Mucosa of descending colon (tissue), 3 donors: Measurements from ENCODE around the gene PTPRD. TPM values are rescaled to one million over a fixed set of nuclear protein-coding genes. Genes with fewer than 3 reads are reported as not detected.

Source experiments
- ATAC-seq: fragments of 200-7000 bp; cut with Tn5 transposase; one replicate; pipeline ENCODE4 v1.9.1; 2020; ENCODE audit warnings: mild to moderate bottlenecking, moderate library complexity
- DNase-seq, 3 donors: peaks; one replicate each; pipeline ENCODE4 v3.0.0-alpha.2; 2020
- H3K36me3 ChIP-seq: fragments of 200-600 bp; one replicate; pipeline ENCODE4 v1.8.0; 2021; ENCODE audit warnings: low read depth, mild to moderate bottlenecking
- H3K4me1 ChIP-seq: fragments of 200-600 bp; one replicate; pipeline ENCODE4 v1.8.0; 2021; ENCODE audit warnings: low read depth, mild to moderate bottlenecking
- H3K4me3 ChIP-seq: fragments of 200-600 bp; one replicate; pipeline ENCODE4 v1.8.0; 2021; ENCODE audit warnings: mild to moderate bottlenecking
- H3K9me3 ChIP-seq: fragments of 200-600 bp; one replicate; pipeline ENCODE4 v1.8.0; 2021; ENCODE audit warnings: mild to moderate bottlenecking
- CTCF ChIP-seq: fragments of 200-600 bp; IDR thresholded peaks from one replicate; pipeline ENCODE4 v1.8.0; 2022; ENCODE audit warnings: antibody characterized with exemption, mild to moderate bottlenecking
- intact Hi-C, 2 donors: fragments of 100-400 bp; cut with DNase I in 1 of 2; cut with micrococcal nuclease in 1 of 2; formaldehyde crosslinking; loops; one replicate each; pipeline versions ENCODE4 v1.11.0 to v1.11.1; 2022; cut with DNase I, micrococcal nuclease
- total RNA-seq, 3 donors: library from RNA; stranded (reverse); fragmentation: NEBNext Ultra II Directional in 2 of 3; extraction: Animal tissue kit (Norgen Biotek cat#: 25700) in 2 of 3; gene quantifications; one replicate each; pipeline versions ENCODE4 v1.2.1 to v1.2.4, GENCODE V29; 2021 to 2023
- donor health status: DM: no; HTN: no; CAD: no; lungs with moderate emphysema.
- donor health status: DM: no; HTN: no; CAD: no.
- donor health status: DM: no; HTN: yes; CAD: no.

The PTPRD gene
- total RNA-seq, 3 donors from 2014 or later = 52.7 to 128 (median 113) TPM

GRCh38 chr9:10144355-10144754, 468.4 kb downstream of the PTPRD start:
- intact Hi-C loops = no loop called here
- no peak for TF ChIP-seq CTCF
- H3K4me1 ChIP-seq = no peaks in the 10 kb centered on the region
- H3K36me3 ChIP-seq = no peaks in the 10 kb centered on the region
- no peak for ATAC-seq
- H3K4me3 ChIP-seq = no peak overlapping the region
- H3K9me3 ChIP-seq = no peaks in the 10 kb centered on the region
- DNase-seq = no peak

GRCh38 chr9:10135553-10135952, 477.2 kb downstream of the PTPRD start:
- DNase-seq (no peak), ATAC-seq (no peak)
- TF ChIP-seq CTCF = no peak
- Histone ChIP-seq H3K9me3 (no peaks in the 10 kb centered on the region), H3K4me1 (no peaks in the 10 kb centered on the region), H3K36me3 (no peaks in the 10 kb centered on the region), H3K4me3 (no peak overlapping the region)
- intact Hi-C loops = no loop called here

- Histone ChIP-seq H3K9me3 (no peaks in the 10 kb centered on the region), H3K36me3 (no peaks in the 10 kb centered on the region), H3K4me1 (no peaks in the 10 kb centered on the region), H3K4me3 (no peak overlapping the region)
- no peak for DNase-seq
- intact Hi-C loops = no loop called here
- no peak for ATAC-seq
- no peak for TF ChIP-seq CTCF
Measured at GRCh38 chr9:10134266-10134665, 478.5 kb downstream of the PTPRD start.

GRCh38 chr9:10130061-10130675, 482.6 kb downstream of the PTPRD start:
- intact Hi-C loops = no loop called here
- Histone ChIP-seq H3K4me1 (no peaks in the 10 kb centered on the region), H3K4me3 (no peak overlapping the region), H3K36me3 (no peaks in the 10 kb centered on the region), H3K9me3 (no peaks in the 10 kb centered on the region)
- DNase-seq (no peak), ATAC-seq (no peak)
- TF ChIP-seq CTCF = no peak

GRCh38 chr9:10127867-10128266, 484.9 kb downstream of the PTPRD start:
- no peaks in the 10 kb centered on the region for H3K36me3 ChIP-seq
- no peak for DNase-seq
- H3K4me3 ChIP-seq = no peak overlapping the region
- ATAC-seq = no peak
- TF ChIP-seq CTCF = no peak
- no peaks in the 10 kb centered on the region for H3K4me1 ChIP-seq
- H3K9me3 ChIP-seq = no peaks in the 10 kb centered on the region
- intact Hi-C loops = no loop called here

- intact Hi-C loops = no loop called here
- no peak for ATAC-seq
- H3K36me3 ChIP-seq = no peaks in the 10 kb centered on the region
- DNase-seq = no peak
- no peak for TF ChIP-seq CTCF
- no peak overlapping the region for H3K4me3 ChIP-seq
- no peaks in the 10 kb centered on the region for H3K9me3 ChIP-seq
- H3K4me1 ChIP-seq = no peaks in the 10 kb centered on the region
Measured at GRCh38 chr9:10112798-10113197, 500.0 kb downstream of the PTPRD start.
